Activated CD8-positive, alpha-beta T cell treated with anti-CD3 and anti-CD28 coated beads for 36 hours (primary cell): Measurements from ENCODE around the gene SLC9A9. TPM values are rescaled to one million over a fixed set of nuclear protein-coding genes. Genes with fewer than 3 reads are reported as not detected.
A peak's percentile ranks its signal among the peaks of the same experiment; 100 is the strongest.
"Not testable (repeated sequence)": the region's sequence is repeated elsewhere in the genome, so short reads cannot be mapped to it uniquely, and the experiment has no call there.

Experiments used
- ATAC-seq: fragments of 200-7000 bp; cut with Tn5 transposase; one replicate; pipeline ENCODE4 v1.10.0; 2021; ENCODE audit warnings: mild to moderate bottlenecking, moderate library complexity
- CTCF ChIA-PET: fragments of 350-600 bp; sonication (Branson Sonifier 250); formaldehyde crosslinking; loops from one replicate; lab custom pipeline; 2021; ENCODE audit warnings: antibody characterized with exemption; lab: Charles Lee
- POLR2A ChIA-PET: fragments of 350-600 bp; sonication (Branson Sonifier 250); formaldehyde crosslinking; loops from one replicate; lab custom pipeline; 2021; ENCODE audit warnings: antibody characterized with exemption; lab: Charles Lee
- DNase-seq: peaks from one replicate; pipeline ENCODE4 v3.0.0-alpha.2; 2020
- H3K27ac Mint-ChIP-seq: one replicate; pipeline ENCODE4 v1.8.0; 2021; ENCODE audit warnings: mild to moderate bottlenecking, mixed read lengths
- H3K27me3 Mint-ChIP-seq: one replicate; pipeline ENCODE4 v1.8.0; 2021; ENCODE audit warnings: mixed read lengths
- H3K36me3 Mint-ChIP-seq: one replicate; pipeline ENCODE4 v1.8.0; 2021; ENCODE audit warnings: low read depth, mixed read lengths
- H3K4me1 Mint-ChIP-seq: one replicate; pipeline ENCODE4 v1.8.0; 2021; ENCODE audit warnings: low read depth, mixed read lengths
- H3K4me3 Mint-ChIP-seq: one replicate; pipeline ENCODE4 v1.8.0; 2021; ENCODE audit warnings: mild to moderate bottlenecking, moderate library complexity, mixed read lengths
- H3K9me3 Mint-ChIP-seq: one replicate; pipeline ENCODE4 v1.8.0; 2021; ENCODE audit warnings: mixed read lengths
- CTCF ChIP-seq: fragments of 200-600 bp; IDR thresholded peaks from one replicate; pipeline ENCODE4 v1.8.0; 2022; ENCODE audit warnings: antibody characterized with exemption, mild to moderate bottlenecking
- intact Hi-C: fragments of 100-400 bp; cut with micrococcal nuclease; formaldehyde crosslinking; loops from one replicate; pipeline ENCODE4 v1.10.0; 2022
- total RNA-seq, 2 experiments: library from RNA; stranded (reverse); gene quantifications; one replicate each; pipeline ENCODE4 v1.2.3, GENCODE V29; 2021

The SLC9A9 gene
- total RNA-seq, 2 experiments from 2014 or later = 1.9 to 2.2 TPM

- no peaks in the 10 kb centered on the region for H3K27me3 Mint-ChIP-seq
- intact Hi-C loops = loop anchor here (10.0 kb wide), 3 partner anchors 205 to 315 kb away; no protein-coding TSS in a partner anchor
These were observed 408.5 kb downstream of the SLC9A9 start for GRCh38 chr3:143439817-143440216.

GRCh38 chr3:143437405-143437804, 410.9 kb downstream of the SLC9A9 start:
- Mint-ChIP-seq H3K27me3 (no peaks in the 10 kb centered on the region), H3K36me3 (no peaks in the 10 kb centered on the region), H3K27ac (no peak overlapping the region), H3K4me3 (no peak overlapping the region), H3K9me3 (no peaks in the 10 kb centered on the region), H3K4me1 (no peaks in the 10 kb centered on the region)
- DNase-seq = no peak
- POLR2A ChIA-PET = interaction anchor here (1.4 kb wide), 1 partner anchor 12 kb away, joined by 3 read pairs; no protein-coding TSS in a partner anchor
- intact Hi-C loops = loop anchor here (10.0 kb wide), 2 partner anchors 207 to 237 kb away; no protein-coding TSS in a partner anchor
- CTCF ChIA-PET = interaction anchor here (1.0 to 6.0 kb wide), 3 partner anchors 14 to 237 kb away, joined by 3 to 36 read pairs (median 22); no protein-coding TSS in a partner anchor
- ATAC-seq = no peak
- TF ChIP-seq CTCF = no peak

More at GRCh38 chr3:143439817-143440216, 408.5 kb downstream of the SLC9A9 start:
- no peak overlapping the region for H3K27ac Mint-ChIP-seq
- no peaks in the 10 kb centered on the region for H3K36me3 Mint-ChIP-seq
- no peaks in the 10 kb centered on the region for H3K9me3 Mint-ChIP-seq
- CTCF ChIA-PET = no interaction called here
- DNase-seq (no peak), ATAC-seq (no peak)
- no peak for TF ChIP-seq CTCF
- POLR2A ChIA-PET = no interaction called here
- H3K4me1 Mint-ChIP-seq = peaks cover 23% of the 10 kb centered on the region
- no peak overlapping the region for H3K4me3 Mint-ChIP-seq

GRCh38 chr3:143436231-143436930, 411.9 kb downstream of the SLC9A9 start:
- no peak for ATAC-seq
- no peak overlapping the region for H3K4me3 Mint-ChIP-seq

GRCh38 chr3:143433787-143434378, 414.4 kb downstream of the SLC9A9 start:
- intact Hi-C loops = loop anchor here (10.0 kb wide), 2 partner anchors 211 to 241 kb away; no protein-coding TSS in a partner anchor
- H3K27ac Mint-ChIP-seq = no peak overlapping the region
- ChIA-PET CTCF (interaction anchor here (0.7 to 6.0 kb wide), 26 partner anchors 10 to 318 kb away, joined by 3 to 36 read pairs (median 4); no protein-coding TSS in a partner anchor), POLR2A (no interaction called here)
- DNase-seq (peak; percentile 62), ATAC-seq (no peak)
- no peaks in the 10 kb centered on the region for H3K4me1 Mint-ChIP-seq
- H3K27me3 Mint-ChIP-seq = no peaks in the 10 kb centered on the region
- H3K36me3 Mint-ChIP-seq = no peaks in the 10 kb centered on the region
- peak; percentile 75 for TF ChIP-seq CTCF
- H3K4me3 Mint-ChIP-seq = no peak overlapping the region
- no peaks in the 10 kb centered on the region for H3K9me3 Mint-ChIP-seq

More at GRCh38 chr3:143436231-143436930, 411.9 kb downstream of the SLC9A9 start:
- intact Hi-C loops = loop anchor here (10.0 kb wide), 2 partner anchors 208 to 238 kb away; no protein-coding TSS in a partner anchor
- Mint-ChIP-seq H3K36me3 (no peaks in the 10 kb centered on the region), H3K27ac (no peak overlapping the region), H3K9me3 (no peaks in the 10 kb centered on the region), H3K27me3 (no peaks in the 10 kb centered on the region), H3K4me1 (no peaks in the 10 kb centered on the region)
- POLR2A ChIA-PET = no interaction called here
- CTCF ChIA-PET = interaction anchor here (1.0 to 6.0 kb wide), 3 partner anchors 13 to 238 kb away, joined by 3 to 36 read pairs (median 22); no protein-coding TSS in a partner anchor
- no peak for TF ChIP-seq CTCF
- DNase-seq = no peak

GRCh38 chr3:143431298-143431697, 417.0 kb downstream of the SLC9A9 start:
- DNase-seq, H3K4me1 Mint-ChIP-seq, H3K4me3 Mint-ChIP-seq, H3K27me3 Mint-ChIP-seq, POLR2A ChIA-PET, ATAC-seq, H3K36me3 Mint-ChIP-seq, H3K27ac Mint-ChIP-seq, H3K9me3 Mint-ChIP-seq: not testable (repeated sequence)
- CTCF ChIA-PET = interaction anchor here (1.2 to 4.6 kb wide), 2 partner anchors 12 to 243 kb away, joined by 3 to 21 read pairs; no protein-coding TSS in a partner anchor
- intact Hi-C loops = loop anchor here (10.0 kb wide), 2 partner anchors 214 to 244 kb away; no protein-coding TSS in a partner anchor
